ENCODE data around the gene ALOX12B. TPM values are rescaled to one million over a fixed set of nuclear protein-coding genes. Genes with fewer than 3 reads are reported as not detected.

Gene ALOX12B
- total RNA-seq, result not detected

DNA sequence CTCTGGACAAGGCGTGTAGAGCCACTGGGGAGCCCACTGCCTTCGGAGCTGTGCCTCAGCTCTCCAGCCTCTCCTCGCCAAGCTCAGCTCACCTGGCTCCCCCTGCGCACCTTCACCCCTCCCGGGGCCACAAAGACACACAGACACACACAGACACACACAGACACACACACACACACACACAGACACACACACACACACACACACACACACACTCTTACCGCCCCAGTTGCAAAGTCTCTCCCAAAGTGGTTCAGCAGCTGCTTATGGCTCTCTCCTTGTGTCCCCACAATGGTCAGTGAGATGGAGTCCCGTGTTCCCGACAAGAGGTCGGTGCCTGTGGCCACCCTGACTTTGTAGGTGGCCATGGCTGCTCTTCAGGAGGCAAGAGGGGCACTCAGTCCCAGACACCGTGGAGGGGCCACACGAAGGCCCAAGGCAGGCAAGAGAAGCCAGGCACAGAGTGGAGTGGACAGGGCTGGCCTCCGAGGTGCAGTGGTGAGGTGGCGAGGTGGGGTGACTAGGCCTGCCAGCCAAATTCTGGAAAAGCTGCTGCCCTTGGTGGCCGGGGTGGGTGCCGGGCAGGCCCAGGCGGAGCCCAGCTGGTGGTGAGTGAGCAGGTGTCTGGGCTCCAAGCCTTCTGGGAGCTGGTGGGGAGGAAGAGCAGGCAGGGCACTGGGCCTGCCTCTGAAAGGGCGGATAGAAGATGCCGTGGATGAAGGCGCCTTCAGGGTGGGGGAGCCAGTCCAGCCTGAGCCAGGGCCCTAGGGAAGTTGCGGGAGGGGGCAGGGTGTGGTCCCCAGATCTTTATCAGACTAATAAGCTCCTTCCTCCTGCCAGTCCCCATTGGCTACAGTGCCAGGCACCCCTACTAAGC, at the start of gene ALOX12B:
TSS of gene ALOX12B (minus strand) at position 642 of the 877 bp plus-strand sequence. CDS start at position 368, 274 bp downstream.
- intact Hi-C loops (cut with DNase I; ENCODE audit: low total_unique reads) (no loop called here), in situ Hi-C loops (cut with MboI; ENCODE audit: low pct_ligation_motif_present in 1 of 4, low pct_unique_long_range_greater_than_20kb in 1 of 4, low sequenced_read_pairs in 3 of 4) (loop anchor here in 2 of 4 donors (25.0 kb wide), 1 partner anchor 225 kb away; the partner anchor contains the start of gene ARHGEF15 (in 2 of the 2))
- no peak for DNase-seq
- H3K27me3 ChIP-seq, result peaks cover 40% of the 10 kb centered on the region
- no peaks in the 10 kb centered on the region for H3K4me1 ChIP-seq
- H3K36me3 ChIP-seq, result no peaks in the 10 kb centered on the region
- no peaks in the 10 kb centered on the region for H3K9me3 ChIP-seq
- whole genome bisulfite sequencing, 2 donors (ENCODE audit: low coverage in 1 of 2), result 70 to 80% methylated on average over 2 to 20 of the region's 20 CpGs
- no peak within 1 kb of the TSS for H3K27ac ChIP-seq
- H3K4me3 ChIP-seq, result no peak within 1 kb of the TSS
- TF ChIP-seq EP300 (IDR thresholded peaks at IDR 0.05; ENCODE audit: low read depth) (no peak), POLR2AphosphoS5 (IDR thresholded peaks at IDR 0.05) (no peak), POLR2A (IDR thresholded peaks at IDR 0.05) (no peak)
- TF ChIP-seq, protein P1, sequence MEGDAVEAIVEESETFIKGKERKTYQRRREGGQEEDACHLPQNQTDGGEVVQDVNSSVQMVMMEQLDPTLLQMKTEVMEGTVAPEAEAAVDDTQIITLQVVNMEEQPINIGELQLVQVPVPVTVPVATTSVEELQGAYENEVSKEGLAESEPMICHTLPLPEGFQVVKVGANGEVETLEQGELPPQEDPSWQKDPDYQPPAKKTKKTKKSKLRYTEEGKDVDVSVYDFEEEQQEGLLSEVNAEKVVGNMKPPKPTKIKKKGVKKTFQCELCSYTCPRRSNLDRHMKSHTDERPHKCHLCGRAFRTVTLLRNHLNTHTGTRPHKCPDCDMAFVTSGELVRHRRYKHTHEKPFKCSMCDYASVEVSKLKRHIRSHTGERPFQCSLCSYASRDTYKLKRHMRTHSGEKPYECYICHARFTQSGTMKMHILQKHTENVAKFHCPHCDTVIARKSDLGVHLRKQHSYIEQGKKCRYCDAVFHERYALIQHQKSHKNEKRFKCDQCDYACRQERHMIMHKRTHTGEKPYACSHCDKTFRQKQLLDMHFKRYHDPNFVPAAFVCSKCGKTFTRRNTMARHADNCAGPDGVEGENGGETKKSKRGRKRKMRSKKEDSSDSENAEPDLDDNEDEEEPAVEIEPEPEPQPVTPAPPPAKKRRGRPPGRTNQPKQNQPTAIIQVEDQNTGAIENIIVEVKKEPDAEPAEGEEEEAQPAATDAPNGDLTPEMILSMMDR (IDR thresholded peaks at IDR 0.05), result no peak

DNA sequence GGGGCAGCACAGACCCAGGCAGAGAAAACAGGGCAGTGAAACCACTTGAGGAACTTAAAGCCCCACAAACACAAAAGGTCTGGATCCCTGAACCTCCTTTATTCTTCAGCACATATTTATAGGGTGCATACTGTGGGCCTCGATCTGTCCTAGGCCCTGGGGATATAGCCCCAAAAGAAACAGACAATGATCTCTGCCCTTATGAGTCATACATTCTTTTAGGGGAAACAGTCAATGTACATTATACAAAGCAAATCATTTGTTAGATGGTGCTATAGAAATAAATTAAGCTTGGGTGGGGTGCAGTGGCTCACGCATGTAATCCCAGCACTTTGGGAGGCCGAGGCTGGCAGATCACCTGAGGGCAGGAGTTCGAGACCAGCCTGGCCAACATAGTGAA, 46.4 kb upstream of the ALOX12B start:
- intact Hi-C loops (cut with DNase I; ENCODE audit: low total_unique reads) (no loop called here), in situ Hi-C loops (cut with MboI; ENCODE audit: low pct_ligation_motif_present in 1 of 4, low pct_unique_long_range_greater_than_20kb in 1 of 4, low sequenced_read_pairs in 3 of 4) (loop anchor here in 1 of 4 donors (25.0 kb wide), 1 partner anchor 897 kb away; the partner anchor contains the start of genes DVL2, GABARAP and PHF23)
- H3K4me3 ChIP-seq, result no peak overlapping the region
- no peak for TF ChIP-seq POLR2AphosphoS5 (IDR thresholded peaks at IDR 0.05)
- TF ChIP-seq, protein P1 (IDR thresholded peaks at IDR 0.05), result no peak
- peaks cover 0 to 15% (median 13%) of the 10 kb centered on the region in 4 donors for H3K4me1 ChIP-seq
- H3K9me3 ChIP-seq, result no peaks in the 10 kb centered on the region
- H3K36me3 ChIP-seq, result no peaks in the 10 kb centered on the region
- 83 to 86% methylated on average over 2 to 4 of the region's 4 CpGs for WGBS, 2 donors (ENCODE audit: low coverage in 1 of 2)
- no peak for DNase-seq
- no peak overlapping the region for H3K27ac ChIP-seq
- H3K27me3 ChIP-seq, result peaks cover 29% of the 10 kb centered on the region

DNA sequence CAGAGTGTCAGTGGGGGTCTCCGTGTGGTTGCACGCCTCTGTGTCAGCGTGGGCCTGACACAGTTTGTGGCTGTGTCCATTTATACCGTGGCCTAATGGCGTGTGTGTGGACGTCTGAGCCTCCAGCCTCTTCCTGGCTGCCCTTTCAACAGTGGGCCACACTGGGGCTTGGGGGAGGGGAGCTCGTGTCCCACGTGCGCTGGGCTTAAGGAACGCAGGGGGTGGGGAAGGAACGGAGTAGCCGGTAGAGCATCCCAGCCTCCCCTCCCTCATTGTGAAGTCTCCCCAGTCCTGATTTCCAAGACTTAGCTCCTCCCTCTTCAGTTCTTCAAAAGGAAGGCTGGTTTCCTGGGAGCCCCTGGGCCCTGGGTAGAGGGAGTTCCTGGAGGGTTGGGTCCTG, 45.9 kb upstream of the ALOX12B start:
- H3K9me3 ChIP-seq, result no peaks in the 10 kb centered on the region
- in situ Hi-C loops (cut with MboI; ENCODE audit: low pct_ligation_motif_present in 1 of 4, low pct_unique_long_range_greater_than_20kb in 1 of 4, low sequenced_read_pairs in 3 of 4) (loop anchor here in 1 of 4 donors (25.0 kb wide), 1 partner anchor 896 kb away; the partner anchor contains the start of genes DVL2, GABARAP and PHF23), intact Hi-C loops (cut with DNase I; ENCODE audit: low total_unique reads) (no loop called here)
- WGBS, 2 donors (ENCODE audit: low coverage in 1 of 2), result 75% methylated on average over 12 of the region's 12 CpGs; no CpG with 5 or more reads in 1 of the 2 donors
- H3K27me3 ChIP-seq, result peaks cover 35% of the 10 kb centered on the region
- no peak for DNase-seq
- no peak overlapping the region for H3K4me3 ChIP-seq
- no peak for TF ChIP-seq POLR2A (IDR thresholded peaks at IDR 0.05)
- TF ChIP-seq POLR2AphosphoS5 (IDR thresholded peaks at IDR 0.05), result no peak
- TF ChIP-seq, protein P1 (IDR thresholded peaks at IDR 0.05), result no peak
- H3K36me3 ChIP-seq, result no peaks in the 10 kb centered on the region
- peaks cover 0 to 10% (median 9%) of the 10 kb centered on the region in 4 donors for H3K4me1 ChIP-seq
- no peak overlapping the region for H3K27ac ChIP-seq

DNA sequence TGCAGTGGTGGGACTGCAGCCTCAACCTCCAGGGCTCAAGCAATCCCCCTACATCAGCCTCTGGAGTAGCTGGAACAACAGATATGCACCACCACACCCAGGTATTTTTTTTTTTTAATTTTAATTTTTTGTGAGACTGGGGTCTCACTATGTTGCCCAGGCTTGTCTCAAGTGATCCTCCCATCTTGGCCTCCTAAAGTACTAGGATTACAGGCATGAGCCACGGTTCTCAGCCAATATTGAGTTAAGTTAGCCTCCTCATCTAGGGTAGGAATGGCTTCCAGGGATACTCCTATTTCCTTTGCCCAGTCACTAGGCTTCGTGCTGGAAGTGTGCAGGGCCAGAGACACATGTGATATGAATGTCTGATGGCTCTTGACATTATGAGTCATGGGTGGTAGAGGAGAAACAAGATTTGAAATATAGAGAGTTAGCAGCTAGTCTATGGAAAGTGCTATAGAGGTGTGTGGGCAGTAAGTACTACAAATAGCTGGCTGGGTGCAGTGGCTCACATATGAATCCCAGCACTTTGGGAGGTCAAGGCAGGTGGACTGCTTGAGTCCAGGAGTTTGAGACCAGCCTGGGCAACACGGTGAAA, 44.4 kb upstream of the ALOX12B start:
- TF ChIP-seq POLR2AphosphoS5 (IDR thresholded peaks at IDR 0.05) (no peak), EP300 (IDR thresholded peaks at IDR 0.05; ENCODE audit: low read depth) (no peak), POLR2A (IDR thresholded peaks at IDR 0.05) (no peak)
- TF ChIP-seq, protein P1 (IDR thresholded peaks at IDR 0.05), result no peak
- no peak overlapping the region for H3K27ac ChIP-seq
- in situ Hi-C loops (cut with MboI; ENCODE audit: low pct_ligation_motif_present in 1 of 4, low pct_unique_long_range_greater_than_20kb in 1 of 4, low sequenced_read_pairs in 3 of 4), result loop anchor here in 1 of 4 donors (25.0 kb wide), 1 partner anchor 895 kb away; the partner anchor contains the start of genes DVL2, GABARAP and PHF23
- no peak for DNase-seq
- WGBS, 2 donors (ENCODE audit: low coverage in 1 of 2), result 63 to 72% methylated on average over 2 to 3 of the region's 3 CpGs
- peaks cover 0 to 6% (median 5%) of the 10 kb centered on the region in 4 donors for H3K4me1 ChIP-seq
- no peaks in the 10 kb centered on the region for H3K9me3 ChIP-seq
- H3K36me3 ChIP-seq, result no peaks in the 10 kb centered on the region
- no peak overlapping the region for H3K4me3 ChIP-seq
- H3K27me3 ChIP-seq, result peaks cover 48% of the 10 kb centered on the region
- intact Hi-C loops (cut with DNase I; ENCODE audit: low total_unique reads), result no loop called here

Data from transverse colon (tissue), 4 donors.